NCI-H1436 (cell line): ENCODE results near the gene ZFP92.
"Not testable (repeated sequence)": the region's sequence is repeated elsewhere in the genome, so short reads cannot be mapped to it uniquely, and the experiment has no call there.

Experiments used
- DNase-seq: peaks from one replicate; lab custom pipeline; 2025; lab: John Stamatoyannopoulos, UW

ZFP92 gene

GRCh38 chrX:153387345-153387744 is 23.9 kb upstream of the ZFP92 start:
- no peak for DNase-seq

- DNase-seq: no peak
Observed at GRCh38 chrX:153387987-153388721, 23.1 kb upstream of the ZFP92 start.

GRCh38 chrX:153388722-153389459 is 22.4 kb upstream of the ZFP92 start:
- no peak for DNase-seq

GRCh38 chrX:153389460-153389768 is 21.9 kb upstream of the ZFP92 start:
- DNase-seq: not testable (repeated sequence)

GRCh38 chrX:153392642-153393321 is 18.5 kb upstream of the ZFP92 start:
- no peak for DNase-seq

- DNase-seq: no peak
Observed at GRCh38 chrX:153394612-153395011, 16.7 kb upstream of the ZFP92 start.

- DNase-seq: no peak
Observed at GRCh38 chrX:153395613-153396319, 15.5 kb upstream of the ZFP92 start.

- DNase-seq: no peak
Observed at GRCh38 chrX:153396320-153397195, 14.7 kb upstream of the ZFP92 start.

GRCh38 chrX:153397256-153397960 is 13.9 kb upstream of the ZFP92 start:
- DNase-seq: no peak

GRCh38 chrX:153398275-153398960 is 12.9 kb upstream of the ZFP92 start:
- DNase-seq: no peak

GRCh38 chrX:153400146-153401132 is 10.8 kb upstream of the ZFP92 start:
- peak; percentile 53 for DNase-seq

GRCh38 chrX:153401133-153401764 is 10.0 kb upstream of the ZFP92 start, which contains the start of gene PNMA6E:
PNMA6E (minus strand) TSS chrX:153401350; CDS start chrX:153398849, 2,501 bp downstream.
- DNase-seq: no peak

- DNase-seq: not testable (repeated sequence)
Observed at GRCh38 chrX:153404333-153404732, 6.9 kb upstream of the ZFP92 start.

GRCh38 chrX:153405426-153405825 is 5.8 kb upstream of the ZFP92 start:
- DNase-seq: no peak

- DNase-seq: no peak
Observed at GRCh38 chrX:153406011-153406410, 5.3 kb upstream of the ZFP92 start.

- DNase-seq: no peak
Observed at GRCh38 chrX:153406903-153407302, 4.4 kb upstream of the ZFP92 start.

GRCh38 chrX:153407736-153408135 is 3.5 kb upstream of the ZFP92 start:
- DNase-seq: no peak

GRCh38 chrX:153408221-153408721 is 3.0 kb upstream of the ZFP92 start:
- DNase-seq: no peak
